CD1c-positive myeloid dendritic cell (primary cell): ENCODE results near the gene PXN.
"Not testable (repeated sequence)": the region's sequence is repeated elsewhere in the genome, so short reads cannot be mapped to it uniquely, and the experiment has no call there.

Experiments
- DNase-seq: peaks from one replicate; pipeline ENCODE4 v3.0.0-alpha.2; 2016; ENCODE audit errors: extremely low spot score

PXN gene

GRCh38 chr12:120241561-120242274 is 23.8 kb downstream of the PXN start:
- no peak for DNase-seq

DNA sequence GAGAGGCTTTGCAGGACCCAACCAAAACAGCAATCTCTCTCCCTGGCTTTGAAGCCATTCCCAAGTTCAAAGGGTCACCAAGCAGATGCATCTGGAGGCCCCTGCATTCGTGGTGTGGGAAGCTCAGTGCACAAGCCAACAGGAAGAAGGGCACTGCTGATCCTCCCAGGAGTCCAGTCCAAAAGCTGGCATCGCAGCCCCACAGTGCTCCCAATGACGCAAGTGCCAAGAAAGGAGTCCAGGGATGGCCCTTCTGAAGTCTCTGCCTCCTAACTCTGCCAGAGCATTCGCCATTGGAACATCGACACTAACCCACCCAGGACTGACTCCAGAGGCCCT is 25.1 kb downstream of the PXN start:
- no peak for DNase-seq

DNA sequence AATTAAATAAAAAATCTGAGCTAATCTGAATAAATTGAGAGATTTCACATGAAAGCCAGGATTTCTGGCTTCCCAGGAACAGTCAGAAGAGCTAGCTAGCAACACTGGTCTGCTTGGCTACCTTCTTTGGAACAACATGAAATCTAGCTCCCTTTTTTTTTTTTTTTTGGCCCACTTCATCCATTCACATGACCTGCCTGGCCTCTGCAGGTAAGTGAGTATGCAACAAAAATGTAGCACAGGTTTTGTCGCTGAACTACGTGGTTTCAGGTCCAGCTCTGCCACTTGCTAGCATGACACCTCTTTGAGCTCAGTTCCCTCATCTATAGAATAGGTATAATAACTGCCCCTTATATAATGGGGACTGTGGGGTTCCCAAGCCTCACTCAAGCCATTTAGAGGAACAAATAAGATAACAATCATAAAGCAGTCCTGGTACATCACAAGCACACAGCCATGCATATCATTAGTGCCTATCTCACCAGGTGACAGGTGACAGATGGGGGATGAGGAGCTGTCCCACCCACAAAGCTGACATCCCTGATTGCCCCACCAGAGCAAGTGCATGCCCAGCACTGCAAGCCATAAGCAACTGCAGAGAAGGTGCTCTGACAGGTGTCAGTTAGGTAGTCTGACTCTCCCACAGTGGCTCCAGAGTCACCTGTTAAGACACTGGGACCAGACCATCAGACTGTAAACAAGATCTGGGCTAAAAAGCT is 25.6 kb downstream of the PXN start:
- no peak for DNase-seq

- no peak for DNase-seq
Observed at GRCh38 chr12:120238839-120239445, 26.6 kb downstream of the PXN start.

DNA sequence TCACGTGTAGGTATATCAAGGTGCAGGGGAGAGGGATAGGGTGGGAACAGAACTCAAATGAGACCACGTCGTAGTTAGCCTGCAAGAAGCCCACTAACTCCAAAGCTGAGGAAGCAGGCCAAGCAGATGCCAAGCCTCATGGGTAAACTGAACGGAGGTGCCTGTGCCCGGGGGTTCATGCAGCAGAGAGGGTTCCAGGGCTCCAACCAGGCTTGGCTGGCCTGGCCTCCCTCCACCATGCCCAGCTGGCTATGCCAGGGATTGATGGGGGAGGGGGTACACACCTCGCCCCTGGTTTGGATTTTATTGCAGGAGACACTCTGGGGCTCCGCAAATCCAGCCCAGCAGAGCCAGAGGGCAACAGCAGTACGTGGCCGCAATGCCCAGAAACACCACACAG is 27.3 kb downstream of the PXN start:
- DNase-seq, result no peak

GRCh38 chr12:120237360-120238171 is 28.0 kb downstream of the PXN start:
- DNase-seq, result peak; percentile 68

DNA sequence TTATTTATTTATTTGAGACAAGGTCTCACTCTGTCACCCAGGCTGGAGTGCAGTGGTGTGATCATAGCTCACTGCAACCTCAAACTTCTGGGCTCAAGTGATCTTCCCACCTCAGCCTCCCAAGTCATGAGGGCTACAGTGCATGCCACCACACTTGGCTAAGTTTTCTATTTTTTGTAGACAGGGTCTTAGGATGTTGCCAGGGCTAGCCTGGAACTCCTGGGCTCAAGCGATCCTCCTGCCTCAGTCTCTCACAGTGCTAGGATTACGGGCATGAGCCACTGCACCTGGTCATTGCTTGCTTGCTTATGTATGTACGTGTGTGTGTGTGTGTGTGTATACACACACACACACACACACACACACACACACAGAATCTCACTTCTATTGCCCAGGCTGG is 28.7 kb downstream of the PXN start:
- not testable (repeated sequence) for DNase-seq

DNA sequence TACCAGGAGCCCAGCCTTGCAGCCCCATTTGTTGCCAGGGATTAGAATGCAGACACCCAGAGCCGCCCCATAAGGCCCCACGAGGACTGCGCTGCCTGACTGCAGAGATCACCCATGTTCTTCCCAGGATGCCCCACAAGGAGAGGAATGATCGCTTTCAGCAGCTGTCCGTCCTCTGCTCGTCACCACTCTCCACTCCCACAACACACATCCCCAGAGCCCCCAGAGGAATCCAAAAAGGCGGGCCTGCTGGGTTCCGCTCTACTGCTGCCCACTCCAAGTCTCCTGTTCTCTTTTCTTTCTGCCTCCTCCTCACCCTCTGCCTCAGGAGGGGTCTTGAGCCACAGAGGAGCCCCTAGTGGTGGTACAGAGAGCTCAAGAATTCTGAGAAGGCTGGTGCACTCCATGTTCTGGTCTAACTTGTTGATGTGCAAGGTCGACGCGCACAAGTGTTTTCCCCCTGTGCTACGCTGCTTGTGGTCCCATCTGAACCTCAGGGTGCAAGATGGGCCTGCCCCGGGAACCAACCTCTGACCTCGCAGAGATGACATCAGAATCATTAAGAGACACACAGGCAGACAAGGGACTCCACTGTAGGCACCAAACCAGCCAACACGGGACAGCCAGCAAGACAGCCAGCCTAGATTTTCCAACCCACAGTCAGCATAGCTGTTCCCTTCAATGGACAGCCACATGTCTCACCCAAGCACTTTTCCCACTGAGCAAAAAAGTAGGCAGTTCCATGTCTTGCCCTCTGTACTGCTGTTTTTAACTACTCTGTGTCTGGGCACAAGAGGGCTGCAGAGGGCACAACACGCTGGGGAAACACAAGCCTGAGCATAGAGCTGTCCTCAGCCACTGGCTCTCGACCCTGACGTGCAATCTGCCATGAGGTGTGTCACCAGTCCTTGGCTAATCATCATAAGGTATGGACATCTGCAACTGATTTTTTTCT is 29.9 kb downstream of the PXN start:
- no peak for DNase-seq

DNA sequence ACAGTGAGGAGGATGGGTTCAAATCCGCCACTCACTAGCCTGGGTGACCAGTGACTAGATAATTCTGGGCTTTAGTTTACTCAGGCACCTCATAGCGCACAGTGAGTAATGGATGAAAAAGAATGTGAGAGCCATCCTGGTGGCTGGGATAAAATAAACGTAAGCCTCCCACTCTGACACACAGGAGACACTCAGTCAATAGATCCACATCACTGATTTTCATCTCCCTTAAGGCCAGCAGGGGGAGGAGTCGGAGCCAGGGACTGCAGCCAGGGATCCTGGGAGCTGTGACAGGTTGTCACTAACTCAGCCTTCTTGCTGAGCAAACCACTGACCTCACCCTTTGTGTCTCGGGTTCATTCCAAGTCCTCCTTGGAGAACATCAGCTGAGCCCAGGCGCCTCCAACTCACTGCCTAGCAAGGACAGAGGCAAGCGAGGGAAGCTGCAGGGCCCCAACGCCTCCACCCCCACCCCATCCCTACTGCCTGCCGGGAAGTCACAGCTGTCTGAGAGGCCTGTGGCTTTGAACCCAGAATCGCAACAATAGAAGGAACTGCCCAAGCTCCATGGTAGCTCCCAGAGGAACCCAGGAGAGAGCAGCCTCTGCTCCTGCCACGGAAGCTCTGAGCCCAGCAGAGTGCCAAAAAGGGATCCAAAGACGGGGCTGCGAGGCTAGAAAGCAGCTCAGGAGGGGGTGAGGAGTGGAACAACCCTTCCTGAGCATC is 30.7 kb downstream of the PXN start:
- peak; percentile 88 for DNase-seq

- DNase-seq, result peak; percentile 93
Observed at GRCh38 chr12:120231316-120232011, 34.1 kb downstream of the PXN start.

GRCh38 chr12:120230974-120231315 is 34.6 kb downstream of the PXN start:
- no peak for DNase-seq

GRCh38 chr12:120230326-120230973 is 35.1 kb downstream of the PXN start:
- DNase-seq, result peak; percentile 35

DNA sequence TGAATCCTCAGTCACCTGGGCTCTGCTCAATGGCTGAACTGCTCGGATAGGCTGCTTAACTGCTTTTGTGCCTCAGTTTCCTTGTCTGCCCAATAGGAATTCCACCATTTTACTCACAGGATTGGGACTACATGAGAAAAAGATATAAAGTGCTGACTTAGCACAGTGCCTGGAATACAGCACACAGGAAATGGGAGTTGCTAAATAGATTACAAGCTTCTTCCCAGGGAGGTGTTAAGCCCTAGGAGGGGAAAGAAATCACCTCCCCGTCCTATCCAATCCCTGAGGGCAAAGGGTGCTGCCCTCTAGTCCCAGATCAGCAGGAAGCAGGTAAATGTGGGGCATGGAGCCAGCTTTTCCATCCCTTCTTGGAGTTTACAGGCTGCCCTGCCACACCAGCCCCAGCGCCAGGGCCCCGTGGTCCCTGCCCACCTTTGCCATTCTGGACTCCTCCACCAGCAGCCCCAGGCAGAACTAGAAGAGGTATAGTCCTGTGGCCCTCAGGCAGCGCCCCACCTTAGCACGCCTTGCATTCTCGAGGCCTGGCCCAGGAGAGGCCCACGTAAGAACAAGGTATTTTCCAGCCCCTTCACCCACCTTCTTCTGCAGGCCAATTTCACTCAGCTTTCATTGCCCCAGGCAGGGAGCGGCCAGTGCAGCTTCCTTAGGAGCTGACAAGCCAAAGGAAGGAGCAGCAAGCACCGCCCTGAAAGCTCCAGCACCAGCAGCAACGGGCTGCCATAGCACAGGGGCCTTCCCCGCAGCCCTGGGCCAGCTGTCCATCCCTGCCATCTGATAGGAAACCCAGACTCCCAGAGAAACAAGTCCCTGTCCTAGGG is 35.8 kb downstream of the PXN start:
- DNase-seq, result no peak

DNA sequence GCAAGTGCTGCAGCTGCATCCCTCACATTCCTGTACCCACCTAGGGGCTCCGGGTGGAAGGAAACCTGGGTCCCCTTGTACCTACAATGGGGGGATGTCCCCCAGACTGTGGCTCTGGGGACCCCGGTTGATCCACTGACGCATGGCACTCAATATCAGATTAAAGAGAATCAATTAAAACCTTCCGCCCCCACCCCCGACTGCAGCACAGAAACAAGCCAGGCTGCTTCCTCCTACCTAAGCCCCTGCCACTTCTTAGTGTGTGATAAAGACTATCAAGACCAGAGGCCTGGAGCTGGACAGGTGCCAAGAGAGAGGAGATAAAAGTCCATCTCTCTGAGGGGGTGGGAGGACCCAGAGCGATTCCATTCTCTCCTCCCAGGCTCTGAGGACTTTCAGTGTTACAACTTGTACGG is 36.5 kb downstream of the PXN start:
- no peak for DNase-seq

DNA sequence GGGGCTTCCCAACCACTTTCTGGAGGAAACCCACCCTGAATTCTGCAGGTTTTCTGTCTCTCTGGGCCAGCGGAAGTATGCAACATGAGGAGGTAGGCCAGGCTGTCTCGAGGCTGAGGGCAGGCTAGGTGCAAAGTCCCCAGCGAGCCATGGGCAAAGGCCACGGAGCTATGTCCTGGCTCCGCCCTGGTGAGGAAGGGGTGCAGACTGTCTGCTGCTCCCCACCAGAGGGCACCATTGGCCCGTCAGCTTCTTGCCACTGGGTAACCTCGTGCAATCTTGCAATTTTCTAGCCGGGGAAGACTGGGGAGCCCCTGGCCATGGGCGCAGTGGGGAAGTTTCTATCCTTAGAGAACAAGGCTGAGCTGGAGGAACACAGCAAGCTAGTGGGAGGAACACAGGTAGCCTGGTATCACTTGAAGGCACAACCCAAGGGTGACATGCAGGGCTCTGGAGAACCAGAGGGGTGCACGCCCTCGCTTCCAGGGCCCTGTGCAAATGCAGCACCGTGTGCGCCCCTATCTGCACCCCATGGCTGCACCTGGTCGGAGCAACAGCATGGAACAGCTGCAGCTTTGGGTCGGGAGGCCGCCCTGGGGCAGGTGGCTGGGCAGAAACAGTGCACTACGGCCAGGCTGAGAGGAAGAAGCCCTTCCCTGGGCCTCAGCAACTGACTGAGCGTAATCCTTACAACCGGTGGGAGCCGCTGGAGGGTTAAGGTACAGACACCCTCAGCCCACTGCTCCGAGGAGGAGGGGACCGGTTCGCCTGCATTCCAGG is 37.0 kb downstream of the PXN start:
- DNase-seq, result peak; percentile 89

GRCh38 chr12:120228041-120228290 is 37.6 kb downstream of the PXN start:
- DNase-seq, result no peak

DNA sequence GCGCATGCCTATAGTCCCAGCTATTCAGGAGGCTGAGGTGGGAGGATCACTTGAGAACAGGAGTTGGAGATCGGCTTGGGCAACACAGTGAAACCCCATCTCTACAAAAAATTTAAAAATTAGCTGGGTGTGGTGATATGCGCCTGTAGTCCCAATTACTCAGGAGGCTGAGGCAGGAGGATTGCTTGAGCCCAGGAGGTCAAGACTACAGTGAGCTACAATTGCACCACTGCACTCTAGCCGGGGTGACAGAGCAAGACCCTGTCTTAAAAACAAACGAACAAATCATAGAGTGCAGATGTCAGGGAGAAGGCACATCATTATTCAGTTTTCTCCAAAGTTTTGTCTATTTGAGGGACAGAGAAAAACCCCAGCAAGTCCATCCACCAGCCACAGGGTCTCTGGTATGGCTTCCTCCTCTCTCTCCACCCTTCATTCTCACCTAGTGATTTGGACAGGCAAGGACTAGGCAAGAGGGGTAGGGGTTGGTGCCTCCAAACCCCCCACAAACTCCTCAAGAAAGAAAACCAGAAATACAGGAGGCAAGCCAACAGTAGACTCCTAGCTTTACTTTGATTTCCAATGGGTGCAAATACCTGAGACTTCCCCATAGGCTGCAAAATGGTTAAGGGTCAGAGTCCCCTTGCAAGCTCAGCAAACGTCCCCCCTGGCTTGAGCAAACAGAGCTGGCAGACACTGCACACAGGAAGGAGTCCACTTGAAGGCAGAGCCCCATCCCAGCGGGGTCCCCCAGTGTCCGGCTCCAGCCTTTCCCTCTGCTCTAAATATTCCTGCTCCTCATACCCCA is 38.1 kb downstream of the PXN start:
- no peak for DNase-seq
